ENCODE measurements around the gene PRKN. TPM values are rescaled to one million over a fixed set of nuclear protein-coding genes. Genes with fewer than 3 reads are reported as not detected.

The PRKN gene
- total RNA-seq, 2 donors from 2014 or later, result 10.7 to 21.2 TPM

DNA sequence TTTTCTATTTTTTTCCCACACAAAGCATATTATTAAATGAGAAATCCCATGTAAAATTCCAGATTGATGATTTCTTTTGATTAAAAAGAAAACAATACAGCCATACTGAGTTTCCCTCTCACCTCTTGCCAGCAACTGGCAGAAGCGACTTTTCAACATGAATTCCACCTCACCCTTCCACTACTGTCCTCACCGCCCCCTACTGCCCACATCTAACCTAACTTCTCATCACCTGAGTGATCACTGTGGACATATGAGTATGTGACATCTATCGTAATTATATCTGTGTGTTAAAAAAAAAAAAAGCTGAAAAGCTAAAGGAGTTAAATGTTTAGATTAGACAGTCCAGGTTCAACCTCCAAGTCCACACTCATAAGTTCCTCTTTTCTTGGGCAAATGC is 528.6 kb downstream of the PRKN start:
- Histone ChIP-seq H3K4me3 (no peak overlapping the region), H3K9me3 (no peaks in the 10 kb centered on the region), H3K4me1 (replicated peaks) (no peaks in the 10 kb centered on the region), H3K36me3 (no peaks in the 10 kb centered on the region), H3K27ac (no peak overlapping the region), H3K27me3 (replicated peaks; ENCODE audit: insufficient read depth) (no peaks in the 10 kb centered on the region)
- TF ChIP-seq, protein P1, sequence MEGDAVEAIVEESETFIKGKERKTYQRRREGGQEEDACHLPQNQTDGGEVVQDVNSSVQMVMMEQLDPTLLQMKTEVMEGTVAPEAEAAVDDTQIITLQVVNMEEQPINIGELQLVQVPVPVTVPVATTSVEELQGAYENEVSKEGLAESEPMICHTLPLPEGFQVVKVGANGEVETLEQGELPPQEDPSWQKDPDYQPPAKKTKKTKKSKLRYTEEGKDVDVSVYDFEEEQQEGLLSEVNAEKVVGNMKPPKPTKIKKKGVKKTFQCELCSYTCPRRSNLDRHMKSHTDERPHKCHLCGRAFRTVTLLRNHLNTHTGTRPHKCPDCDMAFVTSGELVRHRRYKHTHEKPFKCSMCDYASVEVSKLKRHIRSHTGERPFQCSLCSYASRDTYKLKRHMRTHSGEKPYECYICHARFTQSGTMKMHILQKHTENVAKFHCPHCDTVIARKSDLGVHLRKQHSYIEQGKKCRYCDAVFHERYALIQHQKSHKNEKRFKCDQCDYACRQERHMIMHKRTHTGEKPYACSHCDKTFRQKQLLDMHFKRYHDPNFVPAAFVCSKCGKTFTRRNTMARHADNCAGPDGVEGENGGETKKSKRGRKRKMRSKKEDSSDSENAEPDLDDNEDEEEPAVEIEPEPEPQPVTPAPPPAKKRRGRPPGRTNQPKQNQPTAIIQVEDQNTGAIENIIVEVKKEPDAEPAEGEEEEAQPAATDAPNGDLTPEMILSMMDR (IDR thresholded peaks at IDR 0.05), result no peak
- TF ChIP-seq POLR2AphosphoS5 (IDR thresholded peaks at IDR 0.05) (no peak), POLR2A (IDR thresholded peaks at IDR 0.05) (no peak)
- intact Hi-C loops (cut with DNase I), result no loop called here
- no peak for DNase-seq (ENCODE audit: low spot score)
- 97% methylated on average over 3 of the region's 3 CpGs for WGBS

GRCh38 chr6:162198076-162198475 is 529.5 kb downstream of the PRKN start:
- intact Hi-C loops (cut with DNase I), result no loop called here
- DNase-seq (ENCODE audit: low spot score), result no peak
- Histone ChIP-seq H3K4me3 (no peak overlapping the region), H3K36me3 (no peaks in the 10 kb centered on the region), H3K27me3 (replicated peaks; ENCODE audit: insufficient read depth) (no peaks in the 10 kb centered on the region), H3K27ac (no peak overlapping the region), H3K9me3 (no peaks in the 10 kb centered on the region), H3K4me1 (replicated peaks) (no peaks in the 10 kb centered on the region)
- TF ChIP-seq POLR2AphosphoS5 (IDR thresholded peaks at IDR 0.05) (no peak), POLR2A (IDR thresholded peaks at IDR 0.05) (no peak)
- TF ChIP-seq, protein P1 (IDR thresholded peaks at IDR 0.05), result no peak
- 93% methylated on average over 1 of the region's 1 CpG for WGBS

DNA sequence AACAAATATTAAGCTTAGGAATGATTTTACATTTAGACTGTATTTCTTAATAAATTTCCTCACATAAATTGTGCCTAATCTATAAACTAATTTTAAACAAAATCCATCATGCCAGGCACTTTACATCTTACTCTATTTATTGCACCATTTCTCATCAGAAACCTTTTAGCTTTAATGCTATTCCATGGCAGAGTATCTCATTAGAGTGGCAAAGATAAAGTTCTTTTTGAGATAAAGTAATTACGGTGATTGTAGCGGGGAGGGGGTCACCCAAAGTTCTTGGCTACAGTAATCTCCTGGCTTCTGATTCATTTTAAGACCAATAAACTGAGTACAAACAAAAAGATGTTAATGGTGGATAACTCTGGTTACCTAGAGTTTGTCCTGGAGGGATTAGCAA is 532.1 kb downstream of the PRKN start:
- Histone ChIP-seq H3K27me3 (replicated peaks; ENCODE audit: insufficient read depth) (no peaks in the 10 kb centered on the region), H3K27ac (no peak overlapping the region), H3K4me3 (no peak overlapping the region), H3K9me3 (no peaks in the 10 kb centered on the region), H3K36me3 (no peaks in the 10 kb centered on the region), H3K4me1 (replicated peaks) (no peaks in the 10 kb centered on the region)
- no peak for DNase-seq (ENCODE audit: low spot score)
- TF ChIP-seq, protein P1 (IDR thresholded peaks at IDR 0.05), result no peak
- TF ChIP-seq POLR2AphosphoS5 (IDR thresholded peaks at IDR 0.05) (no peak), POLR2A (IDR thresholded peaks at IDR 0.05) (no peak)
- intact Hi-C loops (cut with DNase I), result no loop called here
- WGBS, result 37% methylated on average over 2 of the region's 2 CpGs

- DNase-seq (ENCODE audit: low spot score), result no peak
- no peaks in the 10 kb centered on the region for H3K4me1 ChIP-seq (replicated peaks)
- 92% methylated on average over 6 of the region's 6 CpGs for WGBS
- intact Hi-C loops (cut with DNase I), result no loop called here
- no peaks in the 10 kb centered on the region for H3K36me3 ChIP-seq
- no peak overlapping the region for H3K27ac ChIP-seq
- H3K9me3 ChIP-seq, result no peaks in the 10 kb centered on the region
- no peak for TF ChIP-seq POLR2A (IDR thresholded peaks at IDR 0.05)
- no peaks in the 10 kb centered on the region for H3K27me3 ChIP-seq (replicated peaks; ENCODE audit: insufficient read depth)
- no peak overlapping the region for H3K4me3 ChIP-seq
Observed at GRCh38 chr6:162190981-162191380, 536.6 kb downstream of the PRKN start.

GRCh38 chr6:162187168-162187935 is 540.2 kb downstream of the PRKN start:
- intact Hi-C loops (cut with DNase I), result no loop called here
- 90% methylated on average over 4 of the region's 4 CpGs for WGBS
- DNase-seq (ENCODE audit: low spot score), result no peak
- Histone ChIP-seq H3K27me3 (replicated peaks; ENCODE audit: insufficient read depth) (no peaks in the 10 kb centered on the region), H3K9me3 (no peaks in the 10 kb centered on the region), H3K4me1 (replicated peaks) (no peaks in the 10 kb centered on the region), H3K36me3 (no peaks in the 10 kb centered on the region), H3K4me3 (no peak overlapping the region), H3K27ac (no peak overlapping the region)
- TF ChIP-seq POLR2A (IDR thresholded peaks at IDR 0.05) (no peak), POLR2AphosphoS5 (IDR thresholded peaks at IDR 0.05) (no peak)
- TF ChIP-seq, protein P1 (IDR thresholded peaks at IDR 0.05), result no peak
